GM12865 (cell line): ENCODE measurements around the gene GRIN2A.

Experiments
- DNase-seq: peaks from one replicate; pipeline ENCODE4 v3.0.0; 2010; ENCODE audit warnings: low read depth
- H3K4me3 ChIP-seq: 2 replicates; pipeline ENCODE4 v1.5.1; 2011; ENCODE audit warnings: mild to moderate bottlenecking, low read depth, low read length, control low read depth
- CTCF ChIP-seq: IDR thresholded peaks from 2 replicates; pipeline ENCODE4 v1.5.1; 2011; ENCODE audit warnings: low read length, control low read depth, low read depth, inconsistent platforms; ENCODE audit not compliant: insufficient read depth; ENCODE audit errors: missing control alignments

The GRIN2A gene

GRCh38 chr16:10162981-10163380, 19.2 kb downstream of the GRIN2A start:
- DNase-seq, result no peak
- TF ChIP-seq CTCF, result no peak
- H3K4me3 ChIP-seq, result no peak overlapping the region

- H3K4me3 ChIP-seq, result no peak overlapping the region
- no peak for TF ChIP-seq CTCF
- no peak for DNase-seq
Observed at GRCh38 chr16:10156099-10156498, 26.1 kb downstream of the GRIN2A start.

GRCh38 chr16:10154389-10154788, 27.8 kb downstream of the GRIN2A start:
- TF ChIP-seq CTCF, result no peak
- no peak for DNase-seq
- H3K4me3 ChIP-seq, result no peak overlapping the region

- TF ChIP-seq CTCF, result no peak
- DNase-seq, result no peak
- no peak overlapping the region for H3K4me3 ChIP-seq
Observed at GRCh38 chr16:10153985-10154384, 28.2 kb downstream of the GRIN2A start.

- no peak for DNase-seq
Observed at GRCh38 chr16:10151718-10152117, 30.5 kb downstream of the GRIN2A start.

GRCh38 chr16:10150906-10151305, 31.3 kb downstream of the GRIN2A start:
- no peak for TF ChIP-seq CTCF
- H3K4me3 ChIP-seq, result no peak overlapping the region
- DNase-seq, result no peak

More at GRCh38 chr16:10151718-10152117, 30.5 kb downstream of the GRIN2A start:
- no peak overlapping the region for H3K4me3 ChIP-seq
- TF ChIP-seq CTCF, result no peak

GRCh38 chr16:10145542-10146035, 36.6 kb downstream of the GRIN2A start:
- TF ChIP-seq CTCF, result no peak
- no peak for DNase-seq
- H3K4me3 ChIP-seq, result no peak overlapping the region
